NK-92 treated with Interleukin-12 subunit alpha and Interleukin-12 subunit beta, amount 100 ng/mL, for 24 hours (cell line): Measurements from ENCODE around the gene DDX20.
"Not testable (repeated sequence)": the region's sequence is repeated elsewhere in the genome, so short reads cannot be mapped to it uniquely, and the experiment has no call there.

Source experiments
- DNase-seq: peaks from one replicate; lab custom pipeline; 2025; lab: John Stamatoyannopoulos, UW

The DDX20 gene

DNA sequence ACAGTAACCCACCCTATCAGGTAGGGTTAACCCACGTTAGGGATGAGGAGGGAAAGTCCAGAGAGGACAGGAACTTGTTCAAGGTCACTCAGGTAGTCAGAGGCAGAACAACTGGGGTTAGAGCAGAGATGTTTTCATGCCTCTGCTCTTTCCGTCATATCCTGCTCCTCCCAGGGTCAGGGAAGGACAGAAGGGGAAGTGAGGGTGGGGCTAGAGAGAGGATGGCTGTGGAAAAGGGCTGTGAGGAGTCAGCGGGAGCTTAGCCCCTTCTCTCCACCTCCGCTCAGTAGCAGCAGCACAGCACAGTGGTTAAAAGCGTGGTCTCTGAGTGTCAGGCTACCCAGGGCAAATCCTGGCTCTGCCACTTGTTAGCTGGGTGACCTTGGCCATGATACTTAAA is 36.5 kb downstream of the DDX20 start:
- DNase-seq = no peak

DNA sequence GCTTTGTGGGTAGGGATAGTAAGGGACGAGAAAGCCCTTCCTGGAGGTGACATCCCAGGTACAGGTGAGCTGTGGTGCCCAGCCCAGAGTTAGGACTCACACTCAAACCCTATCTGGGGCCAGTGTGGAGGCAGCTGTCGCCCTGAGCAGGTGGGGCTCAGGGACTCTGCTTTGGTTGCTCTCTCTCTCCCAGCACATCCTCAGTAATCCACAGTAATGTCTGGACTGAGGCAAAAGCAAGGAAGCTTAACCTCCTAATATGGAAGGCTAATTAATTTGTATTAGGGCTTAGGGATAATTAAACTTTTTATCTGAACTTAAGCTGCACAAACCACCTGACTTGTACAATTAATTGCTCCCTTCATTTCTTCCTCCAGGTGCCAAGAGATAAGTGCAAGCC is 38.2 kb downstream of the DDX20 start:
- no peak for DNase-seq

DNA sequence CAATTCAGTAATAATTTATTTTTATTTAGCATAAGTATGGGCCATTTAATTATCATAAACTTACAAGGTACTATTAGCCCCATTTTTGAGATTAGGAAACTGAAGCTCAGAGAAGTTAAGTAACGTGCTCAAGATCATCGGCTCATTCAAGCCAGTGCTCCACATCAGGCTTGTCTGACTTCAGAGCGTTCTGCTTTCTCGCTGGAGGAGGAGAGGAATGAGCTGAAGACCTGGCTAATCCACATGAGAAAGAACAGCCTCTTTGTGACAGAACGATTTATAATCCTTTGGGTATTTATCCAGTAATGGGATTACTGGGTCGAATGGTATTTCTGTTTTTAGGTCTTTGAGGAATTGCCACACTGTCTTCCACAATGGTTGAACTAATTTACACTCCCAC is 39.7 kb downstream of the DDX20 start:
- no peak for DNase-seq

DNA sequence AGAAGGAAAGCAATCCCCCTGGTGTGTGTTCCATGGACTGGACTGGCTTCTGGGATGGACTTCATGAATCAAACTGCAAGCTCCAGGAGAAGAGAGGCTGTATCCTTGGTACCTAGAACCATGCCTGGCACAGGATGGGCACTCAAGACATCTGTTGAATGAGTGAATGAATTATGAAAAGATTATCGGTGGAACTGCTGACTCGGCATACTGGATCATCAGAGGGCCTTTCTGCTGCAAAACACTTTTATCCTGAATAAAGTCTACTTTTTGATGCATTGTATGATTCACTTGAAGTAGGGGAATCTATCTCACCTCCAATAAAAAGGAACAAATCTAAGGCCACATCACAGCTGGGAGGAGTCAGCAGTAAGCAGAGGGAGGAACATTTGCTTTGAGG is 42.9 kb downstream of the DDX20 start:
- DNase-seq = no peak

DNA sequence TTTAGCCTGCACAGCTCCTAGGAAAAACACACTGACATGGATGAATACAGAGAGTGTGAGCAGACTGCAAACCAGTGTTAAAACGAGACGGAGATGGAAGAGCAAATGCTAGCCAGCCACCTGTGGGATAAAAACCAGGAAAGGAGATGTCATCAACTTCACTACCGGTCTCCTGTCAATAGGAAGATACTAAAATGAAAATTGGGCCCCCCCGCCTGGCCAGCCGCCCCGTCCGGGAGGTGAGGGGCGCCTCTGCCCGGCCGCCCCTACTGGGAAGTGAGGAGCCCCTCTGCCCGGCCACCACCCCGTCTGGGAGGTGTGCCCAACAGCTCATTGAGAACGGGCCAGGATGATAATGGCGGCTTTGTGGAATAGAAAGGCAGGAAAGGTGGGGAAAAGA is 44.0 kb downstream of the DDX20 start:
- not testable (repeated sequence) for DNase-seq

DNA sequence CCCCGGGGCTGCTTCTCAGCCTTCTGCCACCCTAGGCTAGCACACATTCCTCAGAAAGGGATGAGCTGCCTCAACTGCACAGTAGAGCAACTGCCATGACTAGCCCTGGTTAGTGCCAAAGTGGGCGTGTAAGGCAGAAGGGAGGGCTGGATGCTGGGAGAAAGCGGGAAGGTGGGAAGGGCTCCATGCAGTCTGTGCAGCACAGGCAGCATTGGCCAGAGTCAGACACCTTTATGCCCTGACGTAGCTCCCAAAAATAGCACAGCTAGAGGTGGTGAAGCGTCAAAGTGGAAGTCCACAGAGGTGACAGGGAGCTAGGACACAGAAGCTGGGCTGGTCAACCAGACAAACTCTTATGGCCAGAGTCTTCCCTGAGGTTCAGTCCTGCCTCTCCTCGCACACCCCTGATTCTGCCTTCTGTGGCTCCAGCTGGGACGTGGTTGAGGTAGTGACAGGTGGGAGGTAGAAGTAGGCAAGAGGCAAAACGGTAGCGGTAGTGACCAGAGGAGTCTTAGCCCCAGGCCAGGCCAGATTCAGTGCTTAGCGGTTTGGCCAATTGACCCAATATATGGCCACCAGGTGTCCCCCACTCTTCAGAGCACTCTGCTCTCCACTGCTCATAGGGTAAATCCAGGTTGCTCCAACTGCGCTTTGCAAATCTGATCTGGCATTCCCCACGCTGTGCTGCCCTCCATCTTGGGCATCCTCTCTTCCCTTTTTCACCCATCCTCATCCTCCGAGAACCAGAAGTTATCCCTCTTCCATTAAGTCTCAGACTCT is 45.6 kb downstream of the DDX20 start:
- DNase-seq = no peak

DNA sequence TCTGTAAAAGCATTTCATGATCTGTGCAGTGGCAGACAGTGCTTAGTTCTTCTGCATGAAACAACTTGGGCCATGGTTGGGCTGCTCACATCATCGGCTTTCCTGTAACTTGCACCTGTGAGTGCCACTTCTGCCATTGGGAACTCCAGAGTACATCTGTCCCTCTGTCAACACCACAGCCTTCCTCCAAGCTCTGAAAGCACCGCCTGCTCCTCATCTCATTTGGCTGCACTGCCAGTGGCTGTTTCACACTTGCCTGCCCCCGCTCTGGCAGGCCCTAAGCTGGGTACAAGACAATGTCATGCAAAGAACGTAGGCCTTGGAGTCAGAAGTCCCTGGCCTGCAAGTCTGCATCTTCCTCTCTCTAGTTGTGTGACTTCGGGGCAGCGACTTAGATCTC is 46.4 kb downstream of the DDX20 start:
- DNase-seq = no peak

DNA sequence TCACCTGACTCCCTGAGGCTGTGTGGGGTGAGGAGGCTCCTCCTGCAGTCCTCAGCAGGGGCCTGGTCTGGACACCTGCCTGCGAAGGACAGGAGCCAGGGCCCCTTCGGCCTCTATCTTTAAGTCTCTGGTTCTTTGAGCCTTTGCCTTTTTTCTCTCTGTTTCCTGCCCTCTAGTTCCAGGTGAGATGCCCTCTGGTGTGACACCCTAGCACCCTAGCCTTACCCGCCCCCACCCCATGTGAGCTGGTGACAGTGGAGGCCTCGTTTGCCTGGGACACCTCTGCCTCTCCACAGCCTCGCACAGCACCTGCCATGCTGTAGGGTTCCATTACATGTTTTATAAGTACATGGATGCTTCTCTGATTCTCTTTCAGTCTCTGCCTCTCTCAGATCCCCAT is 47.3 kb downstream of the DDX20 start:
- no peak for DNase-seq

DNA sequence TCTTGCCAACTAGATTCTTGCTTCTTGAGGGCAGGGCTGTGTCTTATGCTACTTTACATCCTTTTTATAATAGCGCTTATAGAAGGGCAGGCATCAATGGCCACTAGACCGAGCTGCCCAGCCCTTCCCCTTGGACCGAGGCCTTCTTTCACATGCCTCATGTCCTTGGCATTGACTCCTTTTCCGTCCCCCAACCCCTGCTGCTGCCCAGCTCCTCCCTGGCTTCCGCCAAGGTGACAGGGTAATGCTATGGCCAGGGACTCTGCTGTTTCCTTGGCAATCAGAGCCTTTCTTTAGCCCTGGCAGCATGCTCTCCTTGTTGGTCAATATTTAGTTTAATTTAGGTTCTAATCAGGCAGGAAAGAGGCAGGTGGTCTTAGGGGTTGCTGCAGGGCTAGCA is 48.2 kb downstream of the DDX20 start:
- DNase-seq = no peak

DNA sequence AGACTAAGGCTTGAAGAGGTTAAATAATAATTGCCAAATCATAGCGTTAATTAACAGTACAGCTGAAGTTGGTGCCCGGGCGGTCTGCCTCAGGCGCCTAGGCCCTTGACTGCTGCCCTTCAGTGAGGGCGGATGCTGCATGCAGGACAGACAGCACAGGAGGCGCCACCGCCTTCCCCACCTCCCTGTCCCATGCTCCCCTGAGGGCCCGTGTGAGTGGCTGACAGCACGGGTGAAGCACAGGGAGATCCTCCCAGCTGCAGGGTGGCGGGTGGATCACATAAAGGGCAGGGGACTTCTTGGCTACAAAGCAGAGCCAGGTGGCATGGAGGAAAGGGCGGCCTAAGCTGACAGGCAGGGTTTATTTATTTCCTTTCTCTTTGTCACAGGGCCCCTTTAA is 49.1 kb downstream of the DDX20 start:
- DNase-seq = no peak

DNA sequence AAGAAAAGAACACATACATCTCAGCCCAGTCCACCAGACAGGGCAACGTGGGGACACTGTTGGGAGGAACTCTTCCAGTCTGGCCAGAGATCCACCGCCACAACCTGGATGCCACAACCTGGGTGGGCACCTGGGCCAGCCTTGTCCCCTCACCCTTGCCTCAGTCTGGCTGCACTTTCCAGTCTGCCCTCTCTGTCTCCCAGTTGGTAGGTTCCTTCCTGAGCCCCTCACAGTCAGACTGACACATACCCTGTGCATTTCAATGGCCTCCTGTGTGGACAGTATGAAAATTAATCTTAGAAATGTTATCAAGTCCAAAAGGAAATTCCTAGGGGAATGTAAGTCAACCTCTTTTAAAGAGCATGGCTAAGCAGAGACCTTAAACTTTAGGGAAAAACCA is 49.5 kb downstream of the DDX20 start:
- no peak for DNase-seq

DNA sequence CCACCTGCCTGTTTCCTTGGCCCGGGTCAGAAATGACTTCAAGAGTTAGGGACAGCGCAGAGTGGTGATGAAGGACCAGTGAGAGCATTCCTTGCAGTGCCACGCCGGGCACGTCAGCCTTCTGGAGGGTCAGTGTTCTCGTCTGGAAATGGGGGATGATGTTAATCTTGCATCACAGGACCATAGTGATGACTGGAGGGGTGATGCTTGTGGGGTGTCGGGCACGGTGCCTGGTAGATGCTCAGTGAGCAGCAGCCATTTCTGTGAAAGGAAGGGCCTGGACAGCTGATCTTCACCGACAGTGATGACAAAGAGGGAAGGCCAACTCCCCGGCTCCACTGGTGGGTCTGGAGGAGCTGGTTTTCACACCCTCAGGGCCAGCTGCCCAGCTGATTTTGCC is 56.2 kb downstream of the DDX20 start:
- DNase-seq = no peak

DNA sequence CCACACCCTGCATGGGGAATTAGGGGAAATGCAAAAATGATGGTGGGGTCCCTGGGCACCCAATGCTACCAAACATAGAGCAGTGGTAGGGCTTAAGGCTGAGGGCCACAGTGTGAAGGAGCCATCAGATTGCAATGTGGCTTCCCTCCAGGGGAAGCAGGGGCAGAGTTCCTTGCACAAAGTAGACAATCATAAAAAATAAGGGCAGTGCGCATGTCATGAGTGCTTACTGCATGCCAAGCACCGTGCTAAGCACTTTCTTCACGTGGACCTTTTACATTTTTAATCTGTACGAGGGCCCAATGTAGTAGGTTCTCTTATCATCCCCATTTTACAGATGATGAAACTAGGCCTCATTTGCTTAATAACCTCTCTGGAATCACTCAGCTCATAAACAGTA is 56.6 kb downstream of the DDX20 start:
- no peak for DNase-seq

DNA sequence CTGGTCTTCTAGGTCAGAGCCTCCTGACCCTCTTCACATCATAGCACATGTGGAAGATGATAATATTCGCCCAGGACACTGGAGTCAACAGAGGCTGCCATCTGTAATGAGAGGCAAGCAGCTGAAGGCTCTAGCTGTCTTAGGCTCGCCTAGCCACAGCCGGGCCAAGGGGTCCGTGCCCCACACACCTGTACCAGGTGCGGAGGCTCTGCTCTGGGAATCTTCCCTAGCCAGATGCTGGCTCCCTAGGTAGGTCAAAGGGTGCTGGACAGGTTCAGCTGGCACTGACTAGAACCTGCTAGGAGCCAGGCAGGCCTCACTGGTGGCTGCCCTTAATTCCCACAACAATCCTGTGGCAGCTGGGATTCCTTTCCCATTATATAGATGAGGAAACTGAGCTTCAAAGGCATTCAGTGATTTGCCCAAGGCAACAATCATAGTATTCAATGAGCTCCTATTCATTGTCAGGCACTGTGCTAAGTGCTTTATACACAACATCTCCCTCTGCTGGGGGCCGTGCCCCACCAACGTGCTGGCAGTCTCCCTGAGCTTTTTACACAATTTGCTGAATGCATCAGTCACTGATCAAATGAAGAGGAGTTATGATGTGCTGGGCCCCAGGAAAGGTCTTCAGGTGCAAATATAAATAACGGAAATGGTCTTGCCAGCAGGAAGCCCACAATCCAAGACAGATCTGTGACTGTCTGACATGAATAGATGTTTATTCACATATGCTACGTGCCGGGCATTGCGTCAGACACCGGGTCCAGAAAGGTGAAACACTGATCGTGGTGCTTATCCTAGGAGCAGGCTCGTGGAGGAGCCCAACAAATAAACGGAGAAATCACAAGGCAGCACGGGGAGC is 58.0 kb downstream of the DDX20 start:
- no peak for DNase-seq

DNA sequence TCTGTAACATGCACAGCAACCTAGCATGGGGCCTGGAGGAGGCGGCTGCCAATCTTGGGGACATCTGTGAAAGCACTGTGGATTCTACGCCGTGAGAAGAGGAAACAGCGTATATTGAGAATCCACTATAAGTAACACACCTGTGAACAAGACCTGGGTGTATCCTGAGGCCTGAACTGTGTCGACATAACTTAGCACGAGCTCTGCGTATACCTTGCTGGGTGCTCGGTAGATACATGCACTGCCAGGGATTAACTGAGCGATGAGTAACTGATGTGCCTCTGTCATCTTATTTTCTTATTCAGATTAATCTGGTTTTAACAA is 58.6 kb downstream of the DDX20 start:
- DNase-seq = no peak

DNA sequence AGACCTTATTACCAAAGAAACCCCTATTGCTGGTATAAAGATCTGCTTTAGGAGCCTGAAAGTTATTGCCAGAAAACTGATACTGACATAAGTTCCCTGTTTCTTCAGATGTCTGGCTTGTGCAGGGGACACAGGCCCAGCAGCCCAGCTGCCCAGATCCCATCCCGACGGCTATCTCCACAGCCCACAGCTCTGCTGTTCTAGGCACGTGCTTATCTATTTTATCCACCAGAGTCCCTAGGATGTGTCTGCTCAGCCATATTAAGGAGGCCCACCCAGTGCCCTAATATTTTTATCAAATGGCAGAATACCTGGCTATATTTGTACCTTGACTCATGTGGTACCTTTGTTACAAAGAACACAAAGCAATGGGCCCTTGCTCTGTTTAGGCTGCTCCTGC is 58.9 kb downstream of the DDX20 start:
- DNase-seq = no peak
